Measurements from ENCODE around the gene RIC8A.
"Not testable (repeated sequence)": the region's sequence is repeated elsewhere in the genome, so short reads cannot be mapped to it uniquely, and the experiment has no call there.

The RIC8A gene

GRCh38 chr11:235997-236773 lies 28.7 kb downstream of the RIC8A start, which contains the start of gene SIRT3:
Gene SIRT3, minus strand, starts transcription at chr11:236342. Its CDS starts 14 bp downstream, at chr11:236328.
- H3K27me3 ChIP-seq (ENCODE audit: insufficient read depth, low read length) = no peaks in the 10 kb centered on the region
- no peaks in the 10 kb centered on the region for H3K9me3 ChIP-seq (ENCODE audit: low read length)
- peak within 1 kb of the TSS; percentile 90 for H3K4me2 ChIP-seq (ENCODE audit: low read length)
- no peak within 1 kb of the TSS for H2AFZ ChIP-seq (ENCODE audit: low read length)
- peaks cover 23% of the 10 kb centered on the region for H3K4me1 ChIP-seq (ENCODE audit: insufficient read depth, low read length, severe bottlenecking)
- H3K79me2 ChIP-seq (ENCODE audit: insufficient read depth, low read length) = peaks cover 32% of the 10 kb centered on the region
- no peaks in the 10 kb centered on the region for H3F3A ChIP-seq (ENCODE audit: insufficient read depth, low read length)
- H3K9me2 ChIP-seq (ENCODE audit: low read depth, low read length) = no peaks in the 10 kb centered on the region
- peaks cover 26% of the 10 kb centered on the region for H3K36me3 ChIP-seq (ENCODE audit: insufficient read depth, low read length)
- H3K27ac ChIP-seq (ENCODE audit: low read depth, low read length, poor library complexity, severe bottlenecking) = peak within 1 kb of the TSS; percentile 91
- TF ChIP-seq, protein P1, sequence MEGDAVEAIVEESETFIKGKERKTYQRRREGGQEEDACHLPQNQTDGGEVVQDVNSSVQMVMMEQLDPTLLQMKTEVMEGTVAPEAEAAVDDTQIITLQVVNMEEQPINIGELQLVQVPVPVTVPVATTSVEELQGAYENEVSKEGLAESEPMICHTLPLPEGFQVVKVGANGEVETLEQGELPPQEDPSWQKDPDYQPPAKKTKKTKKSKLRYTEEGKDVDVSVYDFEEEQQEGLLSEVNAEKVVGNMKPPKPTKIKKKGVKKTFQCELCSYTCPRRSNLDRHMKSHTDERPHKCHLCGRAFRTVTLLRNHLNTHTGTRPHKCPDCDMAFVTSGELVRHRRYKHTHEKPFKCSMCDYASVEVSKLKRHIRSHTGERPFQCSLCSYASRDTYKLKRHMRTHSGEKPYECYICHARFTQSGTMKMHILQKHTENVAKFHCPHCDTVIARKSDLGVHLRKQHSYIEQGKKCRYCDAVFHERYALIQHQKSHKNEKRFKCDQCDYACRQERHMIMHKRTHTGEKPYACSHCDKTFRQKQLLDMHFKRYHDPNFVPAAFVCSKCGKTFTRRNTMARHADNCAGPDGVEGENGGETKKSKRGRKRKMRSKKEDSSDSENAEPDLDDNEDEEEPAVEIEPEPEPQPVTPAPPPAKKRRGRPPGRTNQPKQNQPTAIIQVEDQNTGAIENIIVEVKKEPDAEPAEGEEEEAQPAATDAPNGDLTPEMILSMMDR (IDR thresholded peaks at IDR 0.05; ENCODE audit: low read length) = no peak
- no peak for TF ChIP-seq EZH2 (IDR thresholded peaks at IDR 0.05; ENCODE audit: borderline replicate concordance, low read length)
- peak within 1 kb of the TSS; percentile 100 for H3K4me3 ChIP-seq (ENCODE audit: low read depth, low read length, poor library complexity, severe bottlenecking)
- peak within 1 kb of the TSS; percentile 100 for H3K9ac ChIP-seq (ENCODE audit: low read length)
- H4K20me1 ChIP-seq (ENCODE audit: insufficient read depth, low read length) = no peaks in the 10 kb centered on the region

DNA sequence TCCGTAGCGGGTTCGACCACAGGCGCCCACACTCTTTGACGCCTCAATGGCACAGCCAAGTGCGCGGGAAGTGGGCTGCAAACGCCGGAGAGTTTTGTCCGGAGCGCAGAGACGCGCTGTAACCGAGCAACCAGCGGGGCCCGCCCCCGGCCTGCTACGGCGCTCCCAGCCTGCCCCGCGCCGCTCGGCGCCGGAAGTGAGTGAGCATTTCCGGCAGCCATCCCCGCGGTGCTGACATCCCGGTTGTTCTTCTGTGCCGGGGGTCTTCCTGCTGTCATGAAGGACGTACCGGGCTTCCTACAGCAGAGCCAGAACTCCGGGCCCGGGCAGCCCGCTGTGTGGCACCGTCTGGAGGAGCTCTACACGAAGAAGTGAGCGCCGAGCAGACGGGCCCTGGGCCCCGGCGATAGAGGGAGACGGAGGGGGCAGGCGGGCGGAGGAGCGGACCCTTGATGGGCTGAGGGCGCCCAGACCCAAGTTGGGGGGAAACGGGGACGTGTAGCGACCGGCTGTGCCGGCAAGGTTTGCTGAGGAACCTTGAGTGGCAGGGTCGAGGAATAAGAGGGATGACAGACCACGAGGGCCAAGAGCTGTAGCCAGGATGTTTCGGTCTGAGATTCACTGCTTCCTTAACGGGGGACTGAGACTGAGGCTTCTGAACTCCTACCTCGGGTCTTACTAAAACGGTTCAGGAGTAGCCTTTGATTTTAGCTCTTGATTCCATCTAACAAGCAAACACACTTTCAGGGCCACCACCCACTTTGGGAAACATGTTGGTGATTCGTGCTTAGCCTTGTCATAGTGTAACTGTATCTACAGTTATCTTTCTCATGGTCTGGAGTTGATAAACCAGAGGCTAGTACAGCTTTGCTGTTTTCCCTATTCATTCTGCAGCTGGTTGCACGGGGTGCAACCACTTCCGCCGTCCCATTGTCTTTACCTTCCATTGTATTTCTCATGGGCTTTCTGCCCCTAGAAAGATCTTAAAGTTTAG lies 29.6 kb downstream of the RIC8A start, which contains the start of gene PSMD13:
TSS of gene PSMD13 (plus strand) at position 203 of the 994 bp plus-strand sequence. CDS start at position 277, 74 bp downstream.
- H3K27ac ChIP-seq (ENCODE audit: low read depth, low read length, poor library complexity, severe bottlenecking) = peak within 1 kb of the TSS; percentile 91
- H3K4me1 ChIP-seq (ENCODE audit: insufficient read depth, low read length, severe bottlenecking) = peaks cover 23% of the 10 kb centered on the region
- H3K79me2 ChIP-seq (ENCODE audit: insufficient read depth, low read length) = peaks cover 32% of the 10 kb centered on the region
- peak within 1 kb of the TSS; percentile 90 for H3K4me2 ChIP-seq (ENCODE audit: low read length)
- H3K36me3 ChIP-seq (ENCODE audit: insufficient read depth, low read length) = peaks cover 35% of the 10 kb centered on the region
- H3F3A ChIP-seq (ENCODE audit: insufficient read depth, low read length) = no peaks in the 10 kb centered on the region
- peak within 1 kb of the TSS; percentile 100 for H3K9ac ChIP-seq (ENCODE audit: low read length)
- peak within 1 kb of the TSS; percentile 100 for H3K4me3 ChIP-seq (ENCODE audit: low read depth, low read length, poor library complexity, severe bottlenecking)
- no peaks in the 10 kb centered on the region for H4K20me1 ChIP-seq (ENCODE audit: insufficient read depth, low read length)
- H3K9me2 ChIP-seq (ENCODE audit: low read depth, low read length) = no peaks in the 10 kb centered on the region
- H2AFZ ChIP-seq (ENCODE audit: low read length) = no peak within 1 kb of the TSS
- TF ChIP-seq EZH2 (IDR thresholded peaks at IDR 0.05; ENCODE audit: borderline replicate concordance, low read length) = no peak
- TF ChIP-seq, protein P1 (IDR thresholded peaks at IDR 0.05; ENCODE audit: low read length) = no peak
- no peaks in the 10 kb centered on the region for H3K27me3 ChIP-seq (ENCODE audit: insufficient read depth, low read length)
- H3K9me3 ChIP-seq (ENCODE audit: low read length) = no peaks in the 10 kb centered on the region

- H3K27me3 ChIP-seq (ENCODE audit: insufficient read depth, low read length); H3K9me3 ChIP-seq (ENCODE audit: low read length); H4K20me1 ChIP-seq (ENCODE audit: insufficient read depth, low read length); H2AFZ ChIP-seq (ENCODE audit: low read length); H3K27ac ChIP-seq (ENCODE audit: low read depth, low read length, poor library complexity, severe bottlenecking); H3F3A ChIP-seq (ENCODE audit: insufficient read depth, low read length); H3K9me2 ChIP-seq (ENCODE audit: low read depth, low read length): not testable (repeated sequence)
- Histone ChIP-seq H3K4me2 (ENCODE audit: low read length) (peak overlapping the region; percentile 89), H3K4me3 (ENCODE audit: low read depth, low read length, poor library complexity, severe bottlenecking) (peak overlapping the region; percentile 100), H3K9ac (ENCODE audit: low read length) (peak overlapping the region; percentile 100; the same call in 1 of the 2 replicates), H3K36me3 (ENCODE audit: insufficient read depth, low read length) (peaks cover 48% of the 10 kb centered on the region), H3K4me1 (ENCODE audit: insufficient read depth, low read length, severe bottlenecking) (peaks cover 23% of the 10 kb centered on the region), H3K79me2 (ENCODE audit: insufficient read depth, low read length) (peaks cover 32% of the 10 kb centered on the region)
Measured at GRCh38 chr11:238346-238745, 30.8 kb downstream of the RIC8A start.

Measured in OCI-LY1 (cell line).